WTC11 (cell line): Measurements from ENCODE around the gene IRF4. TPM values are rescaled to one million over a fixed set of nuclear protein-coding genes. Genes with fewer than 3 reads are reported as not detected.

Source experiments
- ATAC-seq: fragments of 200-7000 bp; cut with Tn5 transposase; 2 replicates; pipeline ENCODE4 v1.10.0; 2021; ENCODE audit warnings: mild to moderate bottlenecking, moderate library complexity
- CTCF ChIA-PET: fragments of 300-600 bp; sonication (Branson Sonifier 250); formaldehyde crosslinking; loops from one replicate; lab custom pipeline; 2021; ENCODE audit warnings: antibody characterized with exemption; lab: Charles Lee
- POLR2A ChIA-PET: fragments of 350-600 bp; sonication (Branson Sonifier 250); formaldehyde crosslinking; loops from one replicate; lab custom pipeline; 2021; ENCODE audit warnings: antibody characterized with exemption; lab: Charles Lee
- DNase-seq: peaks from one replicate; pipeline ENCODE4 v3.0.0; 2021; ENCODE audit warnings: low spot score
- H3K27ac Mint-ChIP-seq: 2 replicates; pipeline ENCODE4 v1.8.0; 2021; ENCODE audit warnings: mixed read lengths
- H3K27me3 Mint-ChIP-seq: 2 replicates; pipeline ENCODE4 v1.8.0; 2021; ENCODE audit warnings: low read depth, mild to moderate bottlenecking, moderate library complexity, mixed read lengths
- H3K36me3 Mint-ChIP-seq: 2 replicates; pipeline ENCODE4 v1.8.0; 2021; ENCODE audit warnings: mixed read lengths
- H3K4me1 Mint-ChIP-seq: 2 replicates; pipeline ENCODE4 v1.8.0; 2022; ENCODE audit warnings: mixed read lengths
- H3K4me3 Mint-ChIP-seq: 2 replicates; pipeline ENCODE4 v1.8.0; 2021; ENCODE audit warnings: mild to moderate bottlenecking, moderate library complexity, mixed read lengths
- H3K9me3 Mint-ChIP-seq: 2 replicates; pipeline ENCODE4 v1.8.0; 2021; ENCODE audit warnings: mixed read lengths
- ESRRA ChIP-seq: sonication (generic); formaldehyde crosslinking; IDR thresholded peaks from 2 replicates; pipeline ENCODE4 v1.8.1; 2022; ENCODE audit warnings: mild to moderate bottlenecking, missing genetic modification reagents, borderline replicate concordance
- GABPB1 ChIP-seq: sonication (generic); formaldehyde crosslinking; IDR thresholded peaks from 2 replicates; pipeline ENCODE4 v1.8.1; 2023; ENCODE audit warnings: mild to moderate bottlenecking, missing genetic modification reagents
- GTF2I ChIP-seq: fragments of 250-450 bp; sonication (Bioruptor Pico); conservative IDR thresholded peaks from 2 replicates; pipeline ENCODE4 v1.4.0; 2021; ENCODE audit warnings: mild to moderate bottlenecking
- JAZF1 ChIP-seq: fragments of 250-450 bp; sonication (Bioruptor Pico); IDR thresholded peaks from 2 replicates; pipeline ENCODE4 v1.9.0; 2021; ENCODE audit warnings: moderate library complexity, mild to moderate bottlenecking, inconsistent platforms
- NFYB ChIP-seq: sonication (generic); formaldehyde crosslinking; conservative IDR thresholded peaks from 2 replicates; pipeline ENCODE4 v1.8.0; 2022; ENCODE audit warnings: low read depth, missing genetic modification reagents
- OVOL2 ChIP-seq: fragments of 250-450 bp; sonication (Bioruptor Pico); IDR thresholded peaks from 2 replicates; pipeline ENCODE4 v1.9.0; 2021; ENCODE audit warnings: mild to moderate bottlenecking, borderline replicate concordance
- PRRX2 ChIP-seq: fragments of 250-450 bp; sonication (Bioruptor Pico); IDR thresholded peaks from 2 replicates; pipeline ENCODE4 v1.8.0; 2021; ENCODE audit warnings: mild to moderate bottlenecking
- SMAD3 ChIP-seq: sonication (generic); formaldehyde crosslinking; IDR thresholded peaks from 2 replicates; pipeline ENCODE4 v1.8.0; 2022; ENCODE audit warnings: missing genetic modification reagents, mild to moderate bottlenecking, borderline replicate concordance
- TCF7 ChIP-seq: sonication (generic); formaldehyde crosslinking; IDR thresholded peaks from 2 replicates; pipeline ENCODE4 v1.8.0; 2022; ENCODE audit warnings: mild to moderate bottlenecking, low read depth, missing genetic modification reagents, moderate library complexity
- ZNF138 ChIP-seq: sonication (generic); formaldehyde crosslinking; conservative IDR thresholded peaks from 2 replicates; pipeline ENCODE4 v1.8.1; 2022; ENCODE audit warnings: mild to moderate bottlenecking, moderate library complexity, missing genetic modification reagents
- total RNA-seq: library from RNA; stranded (reverse); gene quantifications from 3 replicates; pipeline ENCODE4 v1.2.3, GENCODE V29; 2021
- TF ChIP-seq, protein P1 (sequence below): sonication (generic); formaldehyde crosslinking; conservative IDR thresholded peaks from 2 replicates; pipeline ENCODE4 v1.8.1; 2023; ENCODE audit warnings: mild to moderate bottlenecking, low read depth, missing genetic modification reagents, moderate library complexity
- TF ChIP-seq, protein P2 (sequence below): sonication (generic); formaldehyde crosslinking; IDR thresholded peaks from 2 replicates; pipeline ENCODE4 v1.8.0; 2022; ENCODE audit warnings: missing genetic modification reagents
- TF ChIP-seq, protein P3 (sequence below): sonication (generic); formaldehyde crosslinking; IDR thresholded peaks from 2 replicates; pipeline ENCODE4 v1.8.1; 2023; ENCODE audit warnings: mild to moderate bottlenecking, missing genetic modification reagents
- TF ChIP-seq, protein P4 (sequence below): sonication (generic); formaldehyde crosslinking; IDR thresholded peaks from 2 replicates; pipeline ENCODE4 v1.8.1; 2022; ENCODE audit warnings: missing genetic modification reagents, borderline replicate concordance
- TF ChIP-seq, protein P5 (sequence below): fragments of 250-450 bp; sonication (Bioruptor Pico); IDR thresholded peaks from 2 replicates; pipeline ENCODE4 v1.9.0; 2021; ENCODE audit warnings: mild to moderate bottlenecking
- TF ChIP-seq, protein P6 (sequence below): sonication (generic); formaldehyde crosslinking; conservative IDR thresholded peaks from 2 replicates; pipeline ENCODE4 v1.8.1; 2022; ENCODE audit warnings: mild to moderate bottlenecking, missing genetic modification reagents

Gene IRF4
- total RNA-seq, 1 experiment from 2014 or later = 1.6 TPM

DNA sequence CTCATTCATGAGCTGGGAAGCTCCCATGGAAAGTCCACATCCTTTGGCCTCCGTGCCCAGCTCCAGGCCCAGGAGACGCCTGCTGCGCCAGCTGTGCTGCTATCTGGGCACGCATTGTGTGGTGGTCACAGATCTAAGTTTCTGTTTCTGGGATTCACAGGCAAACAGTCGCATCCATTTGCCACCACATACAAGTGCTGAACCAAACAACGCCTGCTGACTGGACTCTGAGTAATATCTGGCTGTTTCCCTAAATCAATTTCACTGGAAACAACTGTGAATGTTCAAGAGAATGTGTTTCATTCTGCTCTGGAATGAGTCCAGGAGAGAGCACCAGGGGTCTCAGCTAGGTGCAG, 45.5 kb downstream of the IRF4 start (continued):
- TF ChIP-seq, protein P1, sequence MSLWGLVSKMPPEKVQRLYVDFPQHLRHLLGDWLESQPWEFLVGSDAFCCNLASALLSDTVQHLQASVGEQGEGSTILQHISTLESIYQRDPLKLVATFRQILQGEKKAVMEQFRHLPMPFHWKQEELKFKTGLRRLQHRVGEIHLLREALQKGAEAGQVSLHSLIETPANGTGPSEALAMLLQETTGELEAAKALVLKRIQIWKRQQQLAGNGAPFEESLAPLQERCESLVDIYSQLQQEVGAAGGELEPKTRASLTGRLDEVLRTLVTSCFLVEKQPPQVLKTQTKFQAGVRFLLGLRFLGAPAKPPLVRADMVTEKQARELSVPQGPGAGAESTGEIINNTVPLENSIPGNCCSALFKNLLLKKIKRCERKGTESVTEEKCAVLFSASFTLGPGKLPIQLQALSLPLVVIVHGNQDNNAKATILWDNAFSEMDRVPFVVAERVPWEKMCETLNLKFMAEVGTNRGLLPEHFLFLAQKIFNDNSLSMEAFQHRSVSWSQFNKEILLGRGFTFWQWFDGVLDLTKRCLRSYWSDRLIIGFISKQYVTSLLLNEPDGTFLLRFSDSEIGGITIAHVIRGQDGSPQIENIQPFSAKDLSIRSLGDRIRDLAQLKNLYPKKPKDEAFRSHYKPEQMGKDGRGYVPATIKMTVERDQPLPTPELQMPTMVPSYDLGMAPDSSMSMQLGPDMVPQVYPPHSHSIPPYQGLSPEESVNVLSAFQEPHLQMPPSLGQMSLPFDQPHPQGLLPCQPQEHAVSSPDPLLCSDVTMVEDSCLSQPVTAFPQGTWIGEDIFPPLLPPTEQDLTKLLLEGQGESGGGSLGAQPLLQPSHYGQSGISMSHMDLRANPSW (CRISPR knock-in tag) = no peak
- TF ChIP-seq GTF2I (CRISPR knock-in tag) (no peak), NFYB (CRISPR knock-in tag) (no peak), TCF7 (CRISPR knock-in tag) (no peak), ESRRA (no peak), OVOL2 (CRISPR knock-in tag) (no peak), ZNF138 (CRISPR knock-in tag) (no peak), JAZF1 (CRISPR knock-in tag) (no peak)
- TF ChIP-seq, protein P2, sequence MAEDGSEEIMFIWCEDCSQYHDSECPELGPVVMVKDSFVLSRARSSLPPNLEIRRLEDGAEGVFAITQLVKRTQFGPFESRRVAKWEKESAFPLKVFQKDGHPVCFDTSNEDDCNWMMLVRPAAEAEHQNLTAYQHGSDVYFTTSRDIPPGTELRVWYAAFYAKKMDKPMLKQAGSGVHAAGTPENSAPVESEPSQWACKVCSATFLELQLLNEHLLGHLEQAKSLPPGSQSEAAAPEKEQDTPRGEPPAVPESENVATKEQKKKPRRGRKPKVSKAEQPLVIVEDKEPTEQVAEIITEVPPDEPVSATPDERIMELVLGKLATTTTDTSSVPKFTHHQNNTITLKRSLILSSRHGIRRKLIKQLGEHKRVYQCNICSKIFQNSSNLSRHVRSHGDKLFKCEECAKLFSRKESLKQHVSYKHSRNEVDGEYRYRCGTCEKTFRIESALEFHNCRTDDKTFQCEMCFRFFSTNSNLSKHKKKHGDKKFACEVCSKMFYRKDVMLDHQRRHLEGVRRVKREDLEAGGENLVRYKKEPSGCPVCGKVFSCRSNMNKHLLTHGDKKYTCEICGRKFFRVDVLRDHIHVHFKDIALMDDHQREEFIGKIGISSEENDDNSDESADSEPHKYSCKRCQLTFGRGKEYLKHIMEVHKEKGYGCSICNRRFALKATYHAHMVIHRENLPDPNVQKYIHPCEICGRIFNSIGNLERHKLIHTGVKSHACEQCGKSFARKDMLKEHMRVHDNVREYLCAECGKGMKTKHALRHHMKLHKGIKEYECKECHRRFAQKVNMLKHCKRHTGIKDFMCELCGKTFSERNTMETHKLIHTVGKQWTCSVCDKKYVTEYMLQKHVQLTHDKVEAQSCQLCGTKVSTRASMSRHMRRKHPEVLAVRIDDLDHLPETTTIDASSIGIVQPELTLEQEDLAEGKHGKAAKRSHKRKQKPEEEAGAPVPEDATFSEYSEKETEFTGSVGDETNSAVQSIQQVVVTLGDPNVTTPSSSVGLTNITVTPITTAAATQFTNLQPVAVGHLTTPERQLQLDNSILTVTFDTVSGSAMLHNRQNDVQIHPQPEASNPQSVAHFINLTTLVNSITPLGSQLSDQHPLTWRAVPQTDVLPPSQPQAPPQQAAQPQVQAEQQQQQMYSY (CRISPR knock-in tag) = no peak
- TF ChIP-seq, protein P3, sequence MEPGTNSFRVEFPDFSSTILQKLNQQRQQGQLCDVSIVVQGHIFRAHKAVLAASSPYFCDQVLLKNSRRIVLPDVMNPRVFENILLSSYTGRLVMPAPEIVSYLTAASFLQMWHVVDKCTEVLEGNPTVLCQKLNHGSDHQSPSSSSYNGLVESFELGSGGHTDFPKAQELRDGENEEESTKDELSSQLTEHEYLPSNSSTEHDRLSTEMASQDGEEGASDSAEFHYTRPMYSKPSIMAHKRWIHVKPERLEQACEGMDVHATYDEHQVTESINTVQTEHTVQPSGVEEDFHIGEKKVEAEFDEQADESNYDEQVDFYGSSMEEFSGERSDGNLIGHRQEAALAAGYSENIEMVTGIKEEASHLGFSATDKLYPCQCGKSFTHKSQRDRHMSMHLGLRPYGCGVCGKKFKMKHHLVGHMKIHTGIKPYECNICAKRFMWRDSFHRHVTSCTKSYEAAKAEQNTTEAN = no peak
- TF ChIP-seq, protein P4, sequence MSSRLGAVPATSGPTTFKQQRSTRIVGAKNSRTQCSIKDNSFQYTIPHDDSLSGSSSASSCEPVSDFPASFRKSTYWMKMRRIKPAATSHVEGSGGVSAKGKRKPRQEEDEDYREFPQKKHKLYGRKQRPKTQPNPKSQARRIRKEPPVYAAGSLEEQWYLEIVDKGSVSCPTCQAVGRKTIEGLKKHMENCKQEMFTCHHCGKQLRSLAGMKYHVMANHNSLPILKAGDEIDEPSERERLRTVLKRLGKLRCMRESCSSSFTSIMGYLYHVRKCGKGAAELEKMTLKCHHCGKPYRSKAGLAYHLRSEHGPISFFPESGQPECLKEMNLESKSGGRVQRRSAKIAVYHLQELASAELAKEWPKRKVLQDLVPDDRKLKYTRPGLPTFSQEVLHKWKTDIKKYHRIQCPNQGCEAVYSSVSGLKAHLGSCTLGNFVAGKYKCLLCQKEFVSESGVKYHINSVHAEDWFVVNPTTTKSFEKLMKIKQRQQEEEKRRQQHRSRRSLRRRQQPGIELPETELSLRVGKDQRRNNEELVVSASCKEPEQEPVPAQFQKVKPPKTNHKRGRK (CRISPR knock-in tag) = no peak
- TF ChIP-seq, all 79 proteins: peak for 0

DNA sequence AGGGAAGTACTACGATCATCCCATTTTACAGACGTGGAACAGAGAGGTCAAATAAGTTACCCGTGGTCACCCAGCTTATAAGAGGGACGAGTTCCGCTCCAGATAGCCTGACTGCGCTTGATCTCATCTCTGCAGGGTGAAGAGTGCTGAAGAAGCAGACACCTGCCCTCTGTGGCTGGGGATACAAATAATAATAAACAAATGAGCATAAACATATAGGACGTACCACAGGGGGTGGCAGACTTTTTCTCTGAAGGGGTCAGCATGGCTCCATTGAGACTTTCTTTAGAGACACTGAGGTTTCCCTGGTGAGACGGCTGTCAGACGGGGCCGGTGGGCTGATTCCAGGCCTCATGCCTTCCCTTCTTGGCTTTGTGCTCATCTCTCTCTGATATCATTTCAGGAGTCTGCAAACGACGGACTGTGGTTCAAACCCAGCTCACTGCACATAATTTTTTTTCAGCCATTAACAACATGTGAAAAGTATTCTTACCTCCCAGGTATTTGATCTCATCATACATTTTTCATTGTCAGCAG, 47.1 kb downstream of the IRF4 start:
- ChIA-PET POLR2A (no interaction called here), CTCF (interaction anchor here (1.2 kb wide), 1 partner anchor 250 kb away, joined by 3 read pairs; no protein-coding TSS in a partner anchor)
- no peak for DNase-seq
- Mint-ChIP-seq H3K27me3 (no peaks in the 10 kb centered on the region), H3K36me3 (no peaks in the 10 kb centered on the region), H3K4me1 (no peaks in the 10 kb centered on the region), H3K27ac (no peak overlapping the region), H3K4me3 (no peak overlapping the region)
- no peak for ATAC-seq
- TF ChIP-seq, protein P5, sequence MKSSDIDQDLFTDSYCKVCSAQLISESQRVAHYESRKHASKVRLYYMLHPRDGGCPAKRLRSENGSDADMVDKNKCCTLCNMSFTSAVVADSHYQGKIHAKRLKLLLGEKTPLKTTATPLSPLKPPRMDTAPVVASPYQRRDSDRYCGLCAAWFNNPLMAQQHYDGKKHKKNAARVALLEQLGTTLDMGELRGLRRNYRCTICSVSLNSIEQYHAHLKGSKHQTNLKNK (CRISPR knock-in tag) = no peak
- TF ChIP-seq SMAD3 (CRISPR knock-in tag) (no peak), GABPB1 (no peak), PRRX2 (CRISPR knock-in tag) (no peak)
- TF ChIP-seq, protein P6, sequence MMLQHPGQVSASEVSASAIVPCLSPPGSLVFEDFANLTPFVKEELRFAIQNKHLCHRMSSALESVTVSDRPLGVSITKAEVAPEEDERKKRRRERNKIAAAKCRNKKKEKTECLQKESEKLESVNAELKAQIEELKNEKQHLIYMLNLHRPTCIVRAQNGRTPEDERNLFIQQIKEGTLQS = no peak
- TF ChIP-seq, all 79 proteins: peak for 0
- peaks cover 4% of the 10 kb centered on the region; the same call in 1 of the 2 replicates for H3K9me3 Mint-ChIP-seq
